HG03196 (cell line): Measurements from ENCODE around the gene GPRC6A.
"Not testable (repeated sequence)": the region's sequence is repeated elsewhere in the genome, so short reads cannot be mapped to it uniquely, and the experiment has no call there.

Experiments
- ATAC-seq: cut with Tn5 transposase; IDR thresholded peaks from one replicate; pipeline ENCODE4 v1.9.1; 2021; ENCODE audit not compliant: unreplicated experiment

GPRC6A gene, protein sequence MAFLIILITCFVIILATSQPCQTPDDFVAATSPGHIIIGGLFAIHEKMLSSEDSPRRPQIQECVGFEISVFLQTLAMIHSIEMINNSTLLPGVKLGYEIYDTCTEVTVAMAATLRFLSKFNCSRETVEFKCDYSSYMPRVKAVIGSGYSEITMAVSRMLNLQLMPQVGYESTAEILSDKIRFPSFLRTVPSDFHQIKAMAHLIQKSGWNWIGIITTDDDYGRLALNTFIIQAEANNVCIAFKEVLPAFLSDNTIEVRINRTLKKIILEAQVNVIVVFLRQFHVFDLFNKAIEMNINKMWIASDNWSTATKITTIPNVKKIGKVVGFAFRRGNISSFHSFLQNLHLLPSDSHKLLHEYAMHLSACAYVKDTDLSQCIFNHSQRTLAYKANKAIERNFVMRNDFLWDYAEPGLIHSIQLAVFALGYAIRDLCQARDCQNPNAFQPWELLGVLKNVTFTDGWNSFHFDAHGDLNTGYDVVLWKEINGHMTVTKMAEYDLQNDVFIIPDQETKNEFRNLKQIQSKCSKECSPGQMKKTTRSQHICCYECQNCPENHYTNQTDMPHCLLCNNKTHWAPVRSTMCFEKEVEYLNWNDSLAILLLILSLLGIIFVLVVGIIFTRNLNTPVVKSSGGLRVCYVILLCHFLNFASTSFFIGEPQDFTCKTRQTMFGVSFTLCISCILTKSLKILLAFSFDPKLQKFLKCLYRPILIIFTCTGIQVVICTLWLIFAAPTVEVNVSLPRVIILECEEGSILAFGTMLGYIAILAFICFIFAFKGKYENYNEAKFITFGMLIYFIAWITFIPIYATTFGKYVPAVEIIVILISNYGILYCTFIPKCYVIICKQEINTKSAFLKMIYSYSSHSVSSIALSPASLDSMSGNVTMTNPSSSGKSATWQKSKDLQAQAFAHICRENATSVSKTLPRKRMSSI

DNA sequence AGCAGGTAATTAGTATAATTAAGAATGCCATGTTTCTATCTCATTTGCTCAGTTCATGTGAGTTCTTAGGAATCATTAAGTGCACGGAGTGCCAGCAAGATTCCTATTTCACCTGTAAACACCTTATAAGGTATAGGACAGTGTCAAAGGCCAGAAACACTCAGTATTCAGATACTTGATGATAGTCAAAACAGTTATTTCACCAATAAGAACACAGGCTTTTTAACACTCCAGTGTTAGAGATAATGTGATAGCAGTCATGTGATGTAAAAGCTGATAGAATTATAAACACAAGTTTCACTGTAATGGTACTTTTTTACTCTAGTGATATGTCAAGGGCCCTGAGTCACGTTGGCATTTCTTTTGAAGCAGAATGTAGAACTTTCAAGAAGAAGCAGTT, at the start of gene GPRC6A:
Gene GPRC6A, minus strand, starts transcription at position 101 of the 400 bp plus-strand sequence. Its CDS starts 70 bp downstream, at position 31.
- ATAC-seq = no peak

DNA sequence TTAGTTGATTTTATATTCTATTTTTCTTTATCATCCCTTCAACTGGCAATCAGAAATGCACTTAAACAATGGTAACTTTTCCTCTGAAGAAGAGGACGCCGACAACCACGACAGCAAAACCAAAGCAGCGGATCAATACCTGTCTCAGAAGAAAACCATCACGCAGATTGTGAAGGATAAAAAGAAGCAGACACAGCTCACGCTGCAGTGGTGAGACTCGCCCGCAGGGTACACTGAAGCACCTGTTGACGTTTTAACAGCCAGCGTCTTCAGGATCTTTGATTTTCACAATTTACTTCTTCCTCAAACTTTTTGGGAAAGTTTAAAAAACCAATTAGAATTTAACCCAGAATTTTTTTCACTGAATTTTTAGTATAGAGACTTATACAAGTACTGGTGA, 48.9 kb upstream of the GPRC6A start:
- ATAC-seq = no peak

DNA sequence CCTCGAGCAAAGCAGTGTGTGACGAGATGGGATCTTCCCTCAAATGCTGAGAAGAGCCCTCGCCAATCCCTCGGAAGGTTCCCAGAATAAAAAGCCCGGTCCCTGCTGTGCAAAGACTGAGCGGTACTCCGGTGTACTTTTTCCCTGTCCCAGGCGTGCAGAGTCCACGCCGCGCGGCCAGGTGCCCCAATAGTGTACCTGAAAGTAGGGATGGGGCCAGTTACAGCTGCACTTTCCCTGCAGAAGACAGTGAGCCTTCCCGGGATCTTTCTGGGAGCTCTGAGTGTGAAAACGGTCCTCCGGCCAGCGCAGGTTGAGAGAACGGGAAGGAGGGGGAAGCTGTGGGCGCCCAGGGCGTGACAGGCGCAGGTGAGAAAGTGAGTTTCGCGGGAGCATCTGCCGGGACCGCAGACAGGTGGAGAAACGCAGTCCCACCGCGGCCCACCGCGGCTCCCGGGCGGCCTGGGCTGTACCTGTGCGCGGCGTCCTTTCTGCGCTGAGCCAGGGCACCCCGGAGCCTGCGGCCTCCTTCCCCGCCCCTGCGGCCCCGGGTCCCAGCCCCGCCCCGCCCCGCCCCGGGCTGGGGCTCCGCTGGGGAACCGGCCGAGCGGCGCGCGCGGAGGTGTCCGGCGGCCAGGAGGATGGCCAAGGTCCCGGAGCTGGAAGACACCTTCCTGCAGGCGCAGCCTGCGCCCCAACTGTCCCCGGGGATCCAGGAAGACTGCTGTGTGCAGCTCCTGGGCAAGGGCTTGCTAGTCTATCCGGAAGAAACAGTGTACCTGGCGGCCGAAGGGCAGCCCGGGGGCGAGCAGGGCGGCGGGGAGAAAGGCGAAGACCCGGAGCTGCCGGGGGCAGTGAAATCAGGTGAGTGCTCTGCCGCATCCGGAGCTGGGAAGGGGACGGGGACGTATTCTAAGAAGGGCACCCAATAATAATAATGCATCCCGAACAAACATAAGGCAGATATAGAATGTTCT, 48.0 kb upstream of the GPRC6A start, which contains the start of gene RFX6:
Gene RFX6, plus strand, starts transcription at position 608 of the 977 bp plus-strand sequence. Its CDS starts 34 bp downstream, at position 642.
- ATAC-seq = no peak

DNA sequence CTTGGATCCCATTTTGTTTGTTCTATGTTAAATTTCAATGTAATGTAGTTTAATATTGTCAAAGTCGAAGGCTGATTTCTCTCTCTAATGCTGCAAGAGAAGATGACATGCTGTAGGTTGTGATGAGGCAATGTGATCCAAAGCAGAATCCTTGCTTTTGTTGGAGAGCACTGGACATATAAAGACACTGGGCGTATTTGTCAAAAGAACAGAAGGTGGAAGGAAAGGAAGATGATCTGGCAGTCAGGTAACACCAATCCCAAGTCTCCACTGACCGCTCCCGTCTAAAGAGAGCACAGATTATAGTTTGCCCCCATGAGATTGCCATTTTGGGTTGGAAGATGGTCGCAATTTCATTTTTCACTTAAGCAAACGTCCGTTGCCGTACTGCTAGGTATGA, 47.2 kb upstream of the GPRC6A start:
- no peak for ATAC-seq

DNA sequence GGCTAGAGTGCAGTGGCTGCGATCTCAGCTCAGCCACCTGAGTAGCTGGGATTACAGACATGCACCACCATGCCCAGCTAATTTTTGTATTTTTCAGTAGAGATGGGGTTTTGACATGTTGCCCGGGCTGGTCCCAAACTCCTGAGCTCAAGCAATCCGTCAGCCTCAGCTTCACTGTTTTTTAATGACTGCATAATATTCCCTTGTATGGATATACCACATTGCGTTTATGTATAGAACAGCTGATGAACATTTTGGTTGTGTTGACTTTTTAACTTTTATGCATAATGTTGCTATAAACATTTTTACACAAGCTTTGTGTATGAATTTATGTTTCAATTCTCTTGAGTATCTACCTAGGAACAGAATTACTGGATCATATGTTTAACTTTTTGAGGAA, 43.9 kb upstream of the GPRC6A start:
- no peak for ATAC-seq

DNA sequence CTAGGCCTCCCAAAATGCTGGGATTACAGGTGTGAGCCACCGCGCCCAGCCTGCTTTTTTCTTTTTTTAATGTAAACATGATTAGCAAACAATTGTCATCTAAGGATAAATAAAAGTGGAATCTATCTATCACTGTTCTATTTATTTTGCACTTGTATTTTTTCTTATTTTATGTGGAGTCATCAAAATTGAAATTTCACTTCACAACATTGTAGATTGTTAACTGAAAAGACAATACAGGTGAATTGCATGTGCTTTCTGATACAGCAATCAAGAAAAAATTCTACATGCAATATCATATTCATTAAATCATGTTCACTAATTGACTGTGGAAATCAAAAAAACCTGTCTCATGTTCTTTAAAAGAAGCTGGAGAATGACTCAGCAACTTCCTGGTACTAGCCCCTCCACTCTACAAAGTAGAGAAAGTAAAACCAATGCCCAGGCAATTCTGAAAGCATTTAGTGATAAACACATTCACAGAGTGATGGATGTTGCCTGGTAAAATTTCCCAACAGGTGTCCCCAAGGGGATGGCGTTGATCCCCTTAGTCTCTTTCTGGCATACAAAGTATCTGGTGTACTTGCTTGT, 37.5 kb upstream of the GPRC6A start:
- ATAC-seq = peak; percentile 68

DNA sequence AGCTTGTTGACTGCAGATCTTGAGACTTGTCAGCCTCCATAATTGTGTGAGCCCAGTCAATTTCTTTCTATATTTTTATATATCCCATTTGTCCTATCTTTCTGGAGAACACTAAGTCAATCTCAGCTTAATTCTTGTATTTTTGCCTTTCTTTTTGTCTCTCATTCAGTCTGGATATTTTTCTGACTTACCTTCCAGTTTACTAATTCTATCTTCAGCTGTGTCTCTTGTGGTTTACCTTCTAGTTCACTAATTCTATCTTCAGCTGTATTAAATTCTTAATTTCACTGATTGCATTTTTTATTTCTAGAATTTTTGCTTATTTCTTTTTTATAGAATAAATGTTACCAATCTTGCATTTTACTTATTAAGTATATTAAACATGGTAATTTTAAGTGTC, 30.4 kb upstream of the GPRC6A start:
- ATAC-seq = no peak

DNA sequence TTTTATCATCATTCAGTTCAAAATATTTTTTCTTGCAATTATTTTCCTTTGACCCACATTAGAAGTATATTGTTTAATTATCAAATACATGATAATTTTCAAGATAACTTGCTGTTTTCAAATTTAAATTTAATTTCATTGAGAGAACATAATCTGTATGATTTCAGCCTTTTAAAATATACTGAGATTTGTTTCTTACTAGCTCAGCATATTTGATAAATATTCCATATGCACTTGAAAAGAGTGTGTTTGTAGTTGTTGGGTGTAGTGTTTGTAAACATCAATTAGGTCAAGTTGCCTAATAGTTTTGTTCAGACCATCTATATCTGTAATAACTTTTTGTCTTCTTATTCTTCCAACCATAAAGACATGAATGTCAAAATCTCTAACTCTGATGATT, 29.2 kb upstream of the GPRC6A start:
- no peak for ATAC-seq

DNA sequence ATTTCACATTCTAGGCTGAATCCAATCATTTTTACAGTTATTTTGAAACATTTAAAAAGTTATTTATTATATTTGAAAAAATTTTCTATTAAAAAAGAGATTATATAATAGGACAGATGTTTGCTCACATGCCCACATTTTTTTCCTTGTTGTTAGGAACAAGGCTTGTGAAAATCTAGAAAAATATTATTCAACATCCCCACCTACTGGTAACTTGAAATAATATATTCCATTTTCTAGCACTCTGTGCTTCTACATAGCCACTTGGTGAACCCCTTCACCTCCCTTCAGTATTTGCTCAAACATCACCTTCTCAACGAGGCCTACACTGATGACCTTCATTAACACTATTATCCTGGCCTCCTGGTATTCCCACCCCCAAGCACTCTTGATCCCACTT, 18.3 kb upstream of the GPRC6A start:
- ATAC-seq = no peak

DNA sequence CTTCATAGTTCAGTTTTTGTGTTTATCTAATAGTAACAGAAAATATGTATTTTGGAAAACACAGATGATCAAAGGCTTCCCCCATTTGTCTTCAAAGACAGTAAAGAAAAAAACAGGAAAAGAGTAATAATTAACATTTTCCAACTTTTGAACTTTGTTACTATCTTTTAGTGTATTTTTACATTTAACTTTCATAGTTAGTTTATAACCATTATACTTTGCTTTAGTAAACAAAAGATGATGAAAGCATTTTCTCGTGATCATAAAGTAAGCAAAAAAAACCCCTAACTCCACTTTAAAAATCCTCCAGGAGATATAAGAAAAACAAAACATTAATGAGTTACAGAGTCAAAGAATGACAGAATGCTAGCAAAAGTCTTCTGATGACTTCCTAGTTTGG, 13.6 kb upstream of the GPRC6A start:
- no peak for ATAC-seq

DNA sequence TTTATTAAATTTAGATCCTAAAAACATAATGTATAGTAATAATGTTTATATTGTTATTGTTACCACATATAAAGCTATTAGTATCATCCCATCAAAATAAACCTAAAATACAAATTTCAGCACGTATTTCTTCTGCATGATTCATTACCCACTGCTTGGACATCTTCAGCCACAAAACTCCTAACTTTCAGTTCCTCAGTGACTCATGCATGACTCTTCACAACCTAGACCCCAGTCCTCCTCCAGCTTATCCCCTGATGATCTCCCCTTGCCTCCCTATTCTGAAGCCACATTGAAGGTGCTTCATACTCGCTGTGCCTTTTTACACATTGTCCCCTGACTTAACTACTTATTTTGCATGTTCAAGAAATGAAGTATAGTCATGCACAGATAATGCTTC, 11.2 kb upstream of the GPRC6A start:
- no peak for ATAC-seq

DNA sequence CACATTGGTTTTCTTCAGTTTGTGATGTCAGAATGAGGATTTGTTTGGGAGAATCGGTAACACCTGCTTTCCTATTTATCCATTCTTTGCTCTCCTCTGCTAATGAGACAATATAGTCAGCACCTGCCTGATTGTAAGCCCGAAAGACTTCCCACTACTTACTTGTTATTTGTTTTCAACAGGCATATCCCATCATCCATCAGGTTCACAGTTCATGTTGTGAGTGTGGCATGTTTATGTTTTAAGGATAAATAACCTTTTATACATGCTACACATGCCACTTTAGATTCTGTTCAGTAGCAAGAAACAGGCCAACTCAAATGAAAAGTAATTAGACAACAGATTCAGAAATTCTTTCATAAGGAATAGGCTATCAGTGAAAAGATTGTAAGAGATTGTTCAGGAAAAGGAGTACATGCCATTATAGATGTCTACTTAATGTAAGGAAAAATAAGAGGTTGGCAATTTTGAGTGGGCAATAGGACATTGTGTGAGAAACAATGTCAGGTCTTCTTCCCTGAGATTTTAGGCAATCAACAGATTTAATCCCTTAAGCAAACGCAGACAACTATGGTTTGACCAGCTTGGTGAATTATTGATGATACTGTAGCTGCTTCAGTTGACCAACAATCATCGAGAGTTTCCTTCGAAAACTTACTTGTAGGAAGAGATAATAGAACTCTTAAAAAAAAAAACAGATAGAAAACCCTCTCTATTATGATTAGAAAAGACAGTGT, 7.9 kb upstream of the GPRC6A start:
- ATAC-seq = no peak

DNA sequence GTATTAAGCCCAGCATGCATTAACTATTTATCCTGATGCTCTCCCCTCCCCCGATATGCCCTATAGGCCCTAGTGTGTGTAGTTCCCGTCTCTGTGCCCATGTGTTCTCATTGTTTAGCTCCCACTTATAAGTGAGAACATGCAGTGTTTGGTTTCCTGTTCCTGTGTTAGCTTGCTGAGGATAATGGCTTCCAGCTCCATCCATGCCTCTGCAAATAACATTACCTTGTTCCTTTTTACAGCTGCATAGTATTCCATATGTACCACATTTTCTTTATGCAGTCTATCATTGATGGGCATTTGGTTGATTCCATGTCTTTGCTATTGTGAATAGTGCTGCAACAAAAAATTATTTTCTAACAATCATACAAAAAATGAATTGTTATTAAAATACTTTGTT, 5.6 kb upstream of the GPRC6A start:
- ATAC-seq = not testable (repeated sequence)

DNA sequence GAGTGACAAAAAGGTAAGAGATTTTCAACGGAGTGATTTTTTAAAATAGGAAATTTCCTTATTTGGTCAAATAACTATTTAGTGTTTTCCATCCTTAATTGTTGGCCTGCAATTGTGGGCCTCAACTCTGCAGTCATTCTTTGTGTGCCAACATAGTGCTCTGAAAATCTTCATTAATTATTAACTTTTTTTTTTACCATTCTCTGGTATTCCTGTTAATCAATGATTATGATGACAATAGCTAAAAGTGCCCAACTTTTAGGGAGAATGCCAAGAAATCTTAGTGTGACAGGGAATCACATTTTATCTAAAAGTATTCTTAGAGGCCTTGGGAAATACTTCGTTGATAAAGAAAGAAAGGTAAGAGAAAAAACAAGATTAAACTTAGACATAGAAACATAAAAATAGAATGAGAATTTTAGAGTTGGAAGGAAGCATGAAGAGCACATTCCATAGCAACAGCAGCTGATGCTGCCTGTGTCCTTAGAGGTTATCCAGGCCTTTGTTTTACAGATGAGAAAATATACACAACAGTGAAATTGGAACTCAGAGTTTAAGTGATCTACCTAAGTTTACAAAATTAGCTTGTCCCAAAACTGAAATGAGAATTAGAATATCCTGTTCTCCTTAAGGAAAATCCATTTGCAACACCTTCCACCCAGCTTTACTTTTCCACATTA, 1.2 kb downstream of the GPRC6A start:
- no peak for ATAC-seq

DNA sequence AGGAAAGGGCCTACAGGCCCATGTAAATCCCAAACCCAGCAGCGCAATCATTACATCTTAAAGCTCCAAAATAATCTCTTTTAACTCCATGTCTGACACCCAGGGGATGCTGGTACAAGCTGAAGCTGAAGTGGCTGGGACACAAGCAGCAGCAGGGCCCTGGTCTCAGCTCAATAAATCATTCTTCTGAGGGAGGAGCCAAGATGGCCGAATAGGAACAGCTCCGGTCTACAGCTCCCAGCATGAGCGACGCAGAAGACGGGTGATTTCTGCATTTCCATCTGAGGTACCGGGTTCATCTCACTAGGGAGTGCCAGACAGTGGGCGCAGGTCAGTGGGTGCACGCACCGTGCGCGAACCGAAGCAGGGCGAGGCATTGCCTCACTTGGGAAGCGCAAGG, 12.5 kb downstream of the GPRC6A start:
- ATAC-seq = not testable (repeated sequence)

DNA sequence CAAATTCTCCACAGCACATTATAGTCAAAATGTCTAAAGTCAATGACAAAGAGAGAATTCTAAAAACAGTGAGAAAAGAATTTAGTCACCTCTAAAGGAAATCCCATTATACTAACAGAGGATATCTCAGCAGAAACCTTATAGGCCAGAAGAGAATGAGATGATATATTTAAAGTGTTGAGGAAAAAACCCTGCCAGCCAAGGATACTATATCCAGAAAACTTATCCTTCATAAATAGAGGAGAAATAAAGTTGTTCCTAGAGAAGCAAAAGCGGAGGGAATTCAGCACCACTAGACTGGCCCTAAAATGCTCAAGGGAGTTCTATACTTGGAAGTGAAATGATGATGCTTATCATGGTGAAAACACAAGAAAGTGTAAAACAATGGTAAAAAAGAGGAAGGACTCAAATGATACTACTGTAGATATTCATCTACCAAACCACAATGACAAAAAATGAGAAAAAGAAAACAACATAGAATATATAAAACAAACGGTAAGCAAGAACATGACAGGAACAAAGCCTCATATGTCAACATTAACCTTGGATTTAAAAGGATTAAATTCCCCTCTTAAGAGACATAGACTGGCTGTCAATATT, 16.7 kb downstream of the GPRC6A start:
- no peak for ATAC-seq

DNA sequence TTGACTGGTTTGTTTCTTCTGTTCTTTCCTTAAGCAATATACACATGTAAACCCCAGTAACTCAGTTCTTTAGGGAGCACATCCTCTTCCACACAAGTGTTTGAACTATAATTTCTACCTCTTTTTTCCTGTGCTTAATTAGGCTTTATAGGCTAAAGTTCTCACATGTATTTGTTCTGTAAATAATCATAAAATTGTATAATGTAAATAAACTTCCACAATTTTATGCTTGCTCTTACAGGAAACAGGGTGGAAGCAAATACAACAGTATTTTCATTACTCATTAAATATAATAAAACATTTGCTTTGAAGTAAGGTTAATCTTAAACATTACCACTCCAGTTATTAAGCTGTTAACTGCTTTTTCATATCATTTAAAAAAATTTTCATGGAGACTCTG, 26.9 kb downstream of the GPRC6A start:
- no peak for ATAC-seq

DNA sequence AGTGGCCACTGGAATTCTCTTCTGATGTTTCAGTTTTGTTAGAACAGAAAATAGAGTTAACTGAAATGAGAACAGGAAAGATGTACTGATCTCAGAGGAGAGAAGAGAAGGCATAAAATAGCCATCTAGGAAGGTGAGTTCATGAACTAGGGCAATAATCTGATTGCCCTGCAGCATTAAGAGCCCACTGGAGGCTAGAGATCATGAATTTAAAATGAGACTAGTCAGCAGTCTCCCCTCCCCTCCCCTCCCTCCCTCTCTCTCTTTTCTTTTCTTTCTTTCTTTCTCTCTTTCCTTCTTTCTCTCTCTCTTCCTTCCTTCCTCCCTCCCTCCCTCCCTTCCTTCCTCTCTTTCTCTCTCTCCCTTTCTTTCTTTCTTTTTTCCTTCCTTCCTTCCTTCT, 28.9 kb downstream of the GPRC6A start:
- no peak for ATAC-seq

DNA sequence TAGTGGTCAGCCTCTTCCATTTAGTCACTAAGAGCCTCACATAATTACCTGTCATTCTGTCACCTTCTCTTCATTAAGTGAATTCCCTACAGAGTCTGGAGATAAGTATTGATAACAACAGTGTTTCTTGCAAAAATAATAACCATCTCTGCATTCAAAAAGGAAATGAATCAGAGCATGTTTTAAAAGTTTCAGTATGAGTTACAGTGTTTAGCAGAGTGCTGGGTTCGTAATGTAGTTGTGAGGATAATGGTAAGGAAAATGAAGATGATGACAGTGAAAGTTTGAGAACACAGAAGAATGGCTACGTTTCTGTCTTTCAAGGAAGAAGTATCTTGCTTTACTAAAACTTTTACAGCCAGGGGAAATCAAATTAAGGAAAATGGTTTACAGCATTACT, 31.3 kb downstream of the GPRC6A start:
- no peak for ATAC-seq
